Epidermal melanocyte (primary cell): ENCODE results near the gene GABRA4.

ENCODE experiments used
- DNase-seq: peaks from one replicate; pipeline ENCODE4 v3.0.0; 2011; ENCODE audit warnings: low spot score; ENCODE audit not compliant: insufficient read length

Gene GABRA4

GRCh38 chr4:46979726-46980125 lies 13.7 kb downstream of the GABRA4 start:
- no peak for DNase-seq

- DNase-seq, result no peak
Observed at GRCh38 chr4:46979283-46979682, 14.1 kb downstream of the GABRA4 start.

GRCh38 chr4:46977245-46977644 lies 16.1 kb downstream of the GABRA4 start:
- DNase-seq, result no peak

GRCh38 chr4:46975812-46976553 lies 17.4 kb downstream of the GABRA4 start:
- DNase-seq, result no peak

- DNase-seq, result no peak
Observed at GRCh38 chr4:46974891-46975543, 18.4 kb downstream of the GABRA4 start.

- no peak for DNase-seq
Observed at GRCh38 chr4:46968847-46969246, 24.5 kb downstream of the GABRA4 start.

- no peak for DNase-seq
Observed at GRCh38 chr4:46967631-46968030, 25.8 kb downstream of the GABRA4 start.

DNA sequence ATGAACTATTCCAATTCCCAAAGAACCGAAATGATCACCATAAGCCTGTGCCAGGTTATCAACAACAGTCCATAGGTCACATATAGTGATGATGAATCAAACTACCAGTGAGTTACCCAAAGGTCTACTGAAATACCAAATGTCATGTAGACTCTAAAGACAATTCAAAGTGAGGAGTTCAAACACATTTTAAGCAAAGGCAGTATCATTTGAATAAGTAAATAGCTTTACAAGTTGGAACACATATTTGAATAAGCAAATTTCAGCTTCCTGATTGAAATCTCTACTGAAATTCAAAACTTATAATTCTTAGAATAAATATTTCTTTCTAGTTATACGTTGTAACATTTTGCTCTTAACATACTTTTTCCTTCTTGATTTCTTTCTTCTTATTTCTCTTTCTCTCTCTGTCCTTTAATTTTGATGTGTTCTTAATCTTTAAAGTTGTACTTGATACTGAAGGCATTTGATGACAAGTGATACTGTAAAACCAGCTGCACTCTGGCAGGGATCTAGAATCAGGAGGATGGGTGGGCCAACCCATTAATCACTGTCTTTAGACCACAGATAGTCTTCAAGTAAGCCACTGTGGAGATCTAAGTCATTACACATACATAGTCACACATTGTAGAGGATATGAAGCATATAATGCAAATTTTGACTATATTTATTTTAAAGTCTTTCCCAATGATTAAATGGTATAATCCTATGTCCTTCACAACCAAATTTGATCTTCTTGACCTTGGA lies 34.5 kb downstream of the GABRA4 start:
- no peak for DNase-seq

- DNase-seq, result no peak
Observed at GRCh38 chr4:46956451-46956850, 36.9 kb downstream of the GABRA4 start.

GRCh38 chr4:46955601-46956000 lies 37.8 kb downstream of the GABRA4 start:
- no peak for DNase-seq

GRCh38 chr4:46954643-46955042 lies 38.7 kb downstream of the GABRA4 start:
- DNase-seq, result no peak

- no peak for DNase-seq
Observed at GRCh38 chr4:46953564-46953963, 39.8 kb downstream of the GABRA4 start.

DNA sequence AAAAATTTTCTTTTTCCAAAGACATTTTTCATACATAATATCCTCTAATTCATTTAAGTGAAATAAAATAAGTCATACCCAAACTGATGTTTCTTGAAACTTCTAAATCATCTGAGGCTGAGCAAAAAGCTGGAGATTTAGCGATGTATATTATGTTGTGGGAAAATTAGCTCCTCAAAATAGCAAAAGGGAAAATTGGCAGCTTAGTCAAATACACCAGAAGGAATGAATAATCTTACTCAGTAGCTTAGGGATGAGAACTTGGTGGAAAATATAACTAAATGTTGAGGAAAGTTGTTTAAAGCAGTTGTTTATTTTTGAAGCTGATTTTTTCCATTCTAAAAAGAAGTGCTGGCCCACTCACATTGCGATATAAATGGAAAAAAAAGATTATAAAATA lies 40.9 kb downstream of the GABRA4 start:
- no peak for DNase-seq

DNA sequence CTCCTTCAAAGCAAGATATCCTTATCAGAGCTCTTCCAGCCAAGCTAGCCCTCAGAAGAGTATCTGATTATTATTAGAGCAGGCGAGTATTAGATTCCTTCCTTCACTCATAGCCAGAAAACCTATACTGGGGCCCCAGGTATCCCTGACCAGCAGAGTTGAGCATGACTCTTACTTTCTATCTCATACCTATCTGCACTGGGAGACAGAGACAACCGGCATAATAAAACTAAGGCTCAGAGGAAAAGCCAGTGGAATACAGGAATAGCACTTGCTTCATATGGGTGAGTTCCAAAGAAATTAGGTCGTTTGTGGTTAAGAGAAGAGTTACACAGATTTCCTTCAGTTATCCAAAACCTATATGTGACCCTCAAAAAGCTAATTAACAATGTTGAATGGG lies 42.6 kb downstream of the GABRA4 start:
- no peak for DNase-seq

- DNase-seq, result no peak
Observed at GRCh38 chr4:46949822-46950221, 43.6 kb downstream of the GABRA4 start.

GRCh38 chr4:46947541-46947940 lies 45.8 kb downstream of the GABRA4 start:
- no peak for DNase-seq

GRCh38 chr4:46946919-46947536 lies 46.4 kb downstream of the GABRA4 start:
- no peak for DNase-seq

DNA sequence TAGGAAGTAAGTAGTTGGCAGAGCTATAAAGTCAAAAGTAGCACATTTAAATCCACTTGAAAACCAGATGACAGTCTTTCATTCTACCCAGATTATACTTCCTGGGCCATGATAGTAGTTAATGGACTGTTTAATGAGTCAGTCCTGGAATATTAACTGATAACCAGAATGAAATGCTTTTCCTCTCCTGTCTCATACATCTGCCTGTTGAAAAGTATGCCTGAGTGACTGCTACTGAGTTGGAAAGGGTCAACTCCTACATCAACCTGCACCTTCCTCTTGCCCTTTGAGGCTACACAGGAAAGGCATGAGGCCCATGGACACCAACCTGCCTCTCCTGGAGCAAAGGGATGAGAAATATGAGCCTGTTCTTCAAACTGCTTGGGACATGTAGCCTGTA lies 48.3 kb downstream of the GABRA4 start:
- DNase-seq, result no peak

GRCh38 chr4:46944345-46944744 lies 49.0 kb downstream of the GABRA4 start:
- DNase-seq, result no peak

GRCh38 chr4:46937493-46937892 lies 55.9 kb downstream of the GABRA4 start:
- no peak for DNase-seq

DNA sequence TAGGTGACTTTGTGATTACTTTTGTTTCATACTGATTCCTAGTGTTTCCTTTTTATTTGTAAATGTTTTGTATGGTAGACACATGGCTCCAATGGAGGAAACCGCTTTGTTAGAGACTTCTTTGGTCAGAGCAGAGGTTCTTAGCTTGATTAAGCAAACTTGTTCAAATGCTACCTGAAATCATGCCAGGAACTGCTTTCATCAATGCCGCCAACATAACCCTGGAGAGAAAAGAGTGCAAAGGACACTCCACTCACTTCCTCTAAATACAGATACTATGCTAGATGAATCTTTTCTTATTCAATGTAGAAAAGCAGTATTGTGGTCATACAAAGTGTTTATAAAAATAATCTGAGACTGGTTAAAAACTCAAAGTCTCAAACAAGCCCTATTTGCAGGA lies 58.7 kb downstream of the GABRA4 start:
- no peak for DNase-seq

DNA sequence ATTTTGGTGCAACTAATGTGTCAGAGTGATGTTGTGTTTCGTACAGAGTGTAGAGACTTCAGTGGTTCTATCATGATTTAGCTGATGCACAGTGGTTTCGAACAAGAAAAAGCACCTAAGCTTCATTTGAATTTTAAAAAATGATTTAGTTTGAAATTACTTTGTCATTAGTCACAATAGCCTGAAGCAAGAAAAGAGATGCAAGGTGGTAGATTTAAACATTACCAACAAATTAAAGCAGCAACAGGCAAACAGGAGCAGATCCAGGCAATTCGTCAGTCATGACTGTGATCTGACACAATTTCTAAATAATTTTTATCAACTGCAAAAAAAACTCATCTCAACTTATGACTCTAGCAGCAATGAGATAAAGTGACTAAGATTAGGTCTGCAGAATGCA lies 59.7 kb downstream of the GABRA4 start:
- DNase-seq, result no peak
